ENCODE measurements around the gene COPS7A.

GRCh38 chr12:6694701-6695100 is 29.1 kb upstream of the COPS7A start:
- TF ChIP-seq CTCF (IDR thresholded peaks at IDR 0.05; ENCODE audit: borderline replicate concordance, extremely low read depth, low read length, poor library complexity, severe bottlenecking), result no peak
- no peak for TF ChIP-seq EZH2 (IDR thresholded peaks at IDR 0.05; ENCODE audit: borderline replicate concordance, low read depth, low read length, severe bottlenecking)

All from DND-41 (cell line).